Measurements from ENCODE around the gene PSKH1.
"Not testable (repeated sequence)": the region's sequence is repeated elsewhere in the genome, so short reads cannot be mapped to it uniquely, and the experiment has no call there.

The PSKH1 gene

GRCh38 chr16:67927131-67927941, 34.3 kb downstream of the PSKH1 start:
- DNase-seq, result no peak

- DNase-seq, result no peak
Observed at GRCh38 chr16:67928147-67928546, 35.1 kb downstream of the PSKH1 start.

GRCh38 chr16:67928561-67929364, 35.7 kb downstream of the PSKH1 start:
- peak; percentile 84 for DNase-seq

DNA sequence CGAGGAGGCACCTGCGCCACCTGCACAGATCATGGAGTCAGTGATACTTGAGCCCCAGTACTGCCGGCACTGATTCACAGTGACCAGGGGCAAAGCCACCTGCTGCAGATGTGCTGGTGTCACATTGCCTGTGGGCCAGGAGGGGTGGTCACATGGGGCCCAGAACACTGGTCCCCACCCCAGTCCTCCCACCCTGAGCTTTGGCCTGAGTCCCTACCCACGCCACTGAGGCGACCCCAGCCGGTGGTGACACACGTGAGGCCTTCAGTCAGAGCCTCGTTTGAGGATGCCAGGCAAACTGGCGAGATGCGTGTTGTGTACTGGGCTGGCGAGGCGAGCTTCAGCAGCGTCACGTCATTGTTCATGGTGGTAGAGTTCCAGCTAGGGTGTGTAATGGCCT, 37.1 kb downstream of the PSKH1 start:
- no peak for DNase-seq

- DNase-seq, result no peak
Observed at GRCh38 chr16:67930678-67931211, 37.7 kb downstream of the PSKH1 start.

DNA sequence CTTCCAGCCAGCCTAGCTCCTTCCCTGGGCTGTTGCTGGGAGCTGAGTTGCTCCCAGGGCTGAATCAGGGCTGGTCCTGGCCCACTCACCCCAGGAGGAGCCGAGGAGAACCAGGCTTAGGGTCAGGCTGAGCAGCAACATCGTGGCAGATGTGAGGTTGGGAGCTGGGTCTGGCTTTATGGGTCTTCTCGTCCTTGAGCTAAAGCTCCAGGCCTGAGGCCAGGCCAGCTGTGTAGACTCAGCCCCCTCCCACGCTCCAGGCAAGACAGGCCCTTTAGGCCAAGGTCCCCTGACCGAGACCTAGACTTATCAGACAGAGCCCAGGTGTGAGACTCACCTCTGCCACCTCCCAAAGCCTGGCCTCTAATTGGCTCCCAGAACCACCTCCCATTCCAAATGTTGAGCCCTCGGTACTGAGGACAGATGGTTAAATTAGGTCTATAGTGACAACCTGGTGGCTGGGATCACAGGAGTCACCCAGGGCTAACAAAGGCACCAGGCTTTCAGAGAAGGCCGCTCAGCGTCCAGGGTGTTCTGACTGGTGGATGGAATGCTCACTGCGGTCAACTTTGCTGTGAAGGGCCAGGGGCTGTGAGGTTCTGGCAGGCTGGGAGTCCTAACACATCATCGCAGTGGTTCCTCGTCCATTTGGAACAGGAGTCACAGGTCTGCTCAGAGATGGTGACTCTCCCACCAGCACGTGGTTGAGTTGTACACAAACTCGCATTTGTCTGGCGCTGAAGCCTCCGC, 38.8 kb downstream of the PSKH1 start, which contains the start of gene CTRL:
CTRL (minus strand) TSS at position 151 of the 750 bp plus-strand sequence; CDS start at position 141, 10 bp downstream.
- no peak for DNase-seq

DNA sequence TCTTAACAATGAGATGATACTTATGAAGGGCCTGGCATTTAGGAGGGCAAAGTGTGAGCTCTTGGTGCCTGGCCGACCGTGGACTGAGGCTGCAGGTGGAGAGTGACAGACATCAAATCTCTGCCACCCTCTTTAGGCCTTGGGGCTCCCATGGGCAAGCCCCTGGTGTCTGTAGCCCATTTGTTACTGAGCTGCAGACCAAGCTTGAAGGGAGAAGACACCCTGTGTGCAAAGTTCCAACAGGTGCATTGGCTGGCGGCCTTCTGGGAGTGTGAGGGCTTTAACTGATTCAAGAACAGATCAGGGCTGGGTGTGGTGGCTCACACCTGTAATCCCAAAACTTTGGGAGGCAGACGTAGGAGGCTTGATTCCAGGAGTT, 39.4 kb downstream of the PSKH1 start:
- DNase-seq, result no peak

GRCh38 chr16:67933805-67934204, 40.8 kb downstream of the PSKH1 start:
- no peak for DNase-seq

GRCh38 chr16:67934306-67935100, 41.4 kb downstream of the PSKH1 start:
- DNase-seq, result no peak

DNA sequence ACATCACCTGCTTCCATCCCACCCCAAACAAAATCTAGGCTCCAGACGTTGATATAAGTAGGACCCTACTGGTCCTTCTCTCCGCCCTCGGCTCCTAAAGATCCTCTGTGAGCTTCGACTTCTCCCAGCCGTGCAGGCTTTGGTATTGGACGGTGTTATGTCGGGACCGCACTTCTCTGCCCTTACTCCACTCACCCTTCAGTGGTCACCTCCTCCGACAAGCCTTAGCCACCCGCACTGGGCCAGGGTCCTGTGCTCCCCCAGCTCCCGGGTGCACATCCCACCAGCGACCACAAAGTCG, 42.0 kb downstream of the PSKH1 start:
- DNase-seq, result no peak

GRCh38 chr16:67935402-67936123, 42.5 kb downstream of the PSKH1 start:
- DNase-seq, result peak; percentile 96

- no peak for DNase-seq
Observed at GRCh38 chr16:67936124-67936879, 43.2 kb downstream of the PSKH1 start, which contains the start of gene PSMB10. TSS of gene PSMB10 (minus strand) at chr16:67936850. CDS start at chr16:67936749, 101 bp downstream.

DNA sequence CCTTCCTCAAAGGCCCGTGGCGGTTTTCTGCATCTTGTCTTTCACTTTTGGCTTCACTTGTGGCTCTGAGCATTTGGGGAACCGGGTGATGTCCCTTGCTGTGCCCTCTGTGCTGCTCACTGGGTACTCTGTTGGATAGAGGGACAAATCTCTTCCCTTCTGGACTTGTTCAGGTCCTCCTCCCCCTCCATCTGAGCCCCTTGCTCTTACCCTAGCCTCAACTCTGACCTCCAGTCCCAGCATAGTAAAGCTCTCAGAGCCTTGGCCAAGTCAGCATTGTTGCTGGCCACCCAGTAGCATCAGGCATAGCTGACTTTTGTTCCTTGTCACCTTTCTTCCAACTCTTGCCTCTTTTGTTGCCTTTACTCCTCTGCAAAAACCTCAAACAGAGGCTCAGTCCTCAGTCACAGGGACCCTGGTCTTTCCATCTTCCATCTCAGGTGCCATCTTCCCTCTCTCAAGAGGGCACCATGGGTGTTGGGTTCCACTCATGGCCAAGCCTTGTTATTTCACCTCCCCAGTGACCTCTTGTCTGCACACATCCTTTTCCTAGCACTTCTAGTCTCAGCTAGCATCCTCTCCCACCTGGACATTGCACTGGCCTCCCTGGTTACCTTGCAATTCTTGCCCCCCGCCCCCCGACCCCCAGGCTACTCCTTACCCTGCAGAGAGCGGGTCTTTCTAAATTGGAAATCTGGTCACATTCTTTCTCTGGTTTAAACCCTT, 44.0 kb downstream of the PSKH1 start:
- peak; percentile 63 for DNase-seq

DNA sequence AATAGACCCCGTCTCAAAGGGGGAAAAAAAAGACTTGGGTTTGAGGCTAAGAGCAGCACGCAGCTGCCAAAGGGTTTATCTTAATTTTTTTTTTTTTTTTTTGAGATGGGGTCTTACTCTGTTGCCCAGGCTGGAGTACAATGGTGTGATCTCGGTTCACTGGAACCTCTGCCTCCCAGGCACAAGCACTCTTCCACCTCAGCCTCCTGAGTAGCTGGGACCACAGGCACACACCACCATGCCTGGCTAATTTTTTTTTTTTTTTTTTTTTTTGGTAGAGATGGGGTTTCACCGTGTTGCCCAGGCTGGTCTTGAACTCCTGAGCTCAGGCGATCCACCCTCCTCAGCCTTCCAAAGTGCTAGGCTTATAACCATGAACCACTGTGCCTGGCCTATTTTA, 44.7 kb downstream of the PSKH1 start:
- DNase-seq, result not testable (repeated sequence)

GRCh38 chr16:67939507-67940445, 46.7 kb downstream of the PSKH1 start:
- DNase-seq, result no peak

DNA sequence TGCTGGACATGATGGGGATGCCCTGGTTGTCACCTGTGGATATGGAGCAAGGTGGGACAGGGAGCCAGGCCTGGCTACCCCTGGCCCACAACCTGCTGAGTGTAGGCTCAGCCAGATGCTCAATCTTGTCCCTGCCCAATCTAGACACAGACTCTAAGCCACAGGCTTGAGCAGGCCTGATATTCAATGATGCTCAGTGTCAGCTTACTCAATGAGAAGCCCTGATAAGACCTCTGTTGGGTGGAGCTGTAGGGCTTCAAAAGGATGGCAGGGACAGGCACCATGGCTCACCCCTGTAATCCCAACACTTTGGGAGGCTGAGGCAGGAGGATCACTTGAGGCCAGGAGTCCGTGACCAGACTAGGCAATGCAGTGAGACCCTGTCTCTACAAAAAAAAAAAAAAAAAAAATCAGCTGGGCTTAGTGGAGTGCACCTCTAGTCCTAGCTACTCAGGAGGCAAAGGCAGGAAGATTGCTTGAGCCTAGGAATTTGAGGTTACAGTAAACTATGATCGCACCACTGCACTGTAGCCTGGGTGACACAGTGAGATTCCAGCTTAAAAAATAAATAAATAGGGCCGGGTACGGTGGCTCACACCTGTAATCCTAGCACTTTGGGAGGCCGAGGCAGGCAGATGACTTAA, 47.5 kb downstream of the PSKH1 start:
- DNase-seq, result no peak

- DNase-seq, result no peak
Observed at GRCh38 chr16:67941469-67942199, 48.6 kb downstream of the PSKH1 start.

DNA sequence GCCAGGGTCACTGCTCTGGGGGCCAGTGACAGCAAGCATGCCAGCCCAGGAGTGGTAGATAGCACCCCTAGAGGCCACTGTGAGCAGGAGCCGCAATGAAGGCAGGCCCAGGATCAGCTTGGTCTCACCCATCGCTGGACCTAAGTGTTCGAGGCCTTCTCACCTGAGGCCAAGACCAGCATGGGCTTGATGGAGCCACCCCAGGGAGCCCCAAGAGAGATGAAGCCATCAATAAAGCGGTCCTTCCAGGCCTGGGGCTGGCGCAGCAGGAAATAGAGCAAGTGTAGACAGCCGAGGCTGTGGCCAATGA, 49.1 kb downstream of the PSKH1 start:
- DNase-seq, result peak; percentile 59
